Skeletal muscle satellite cell (primary cell): ENCODE data around the gene PHACTR1.

Experiments
- H3K27me3 ChIP-seq: 2 replicates; pipeline ENCODE4 v1.7.0; 2013; ENCODE audit warnings: low read length; ENCODE audit not compliant: control insufficient read depth, insufficient read depth
- H3K36me3 ChIP-seq: 2 replicates; pipeline ENCODE4 v1.7.0; 2013; ENCODE audit warnings: mild to moderate bottlenecking, control low read depth, low read length; ENCODE audit not compliant: insufficient read depth
- H3K4me1 ChIP-seq: 2 replicates; pipeline ENCODE4 v1.7.0; 2013; ENCODE audit warnings: low read length; ENCODE audit not compliant: control insufficient read depth, insufficient read depth
- H3K4me2 ChIP-seq: 2 replicates; pipeline ENCODE4 v1.7.0; 2013; ENCODE audit warnings: mild to moderate bottlenecking, low read length
- H3K4me3 ChIP-seq: 2 replicates; pipeline ENCODE4 v1.7.0; 2013; ENCODE audit warnings: low read length
- H3K9ac ChIP-seq: 2 replicates; pipeline ENCODE4 v1.7.0; 2013; ENCODE audit warnings: mild to moderate bottlenecking, low read depth, low read length, moderate library complexity
- H3K9me3 ChIP-seq: replicated peaks from 2 replicates; pipeline ENCODE4 v1.7.0; 2013; ENCODE audit warnings: mild to moderate bottlenecking, control low read depth, low read length

Gene PHACTR1

DNA sequence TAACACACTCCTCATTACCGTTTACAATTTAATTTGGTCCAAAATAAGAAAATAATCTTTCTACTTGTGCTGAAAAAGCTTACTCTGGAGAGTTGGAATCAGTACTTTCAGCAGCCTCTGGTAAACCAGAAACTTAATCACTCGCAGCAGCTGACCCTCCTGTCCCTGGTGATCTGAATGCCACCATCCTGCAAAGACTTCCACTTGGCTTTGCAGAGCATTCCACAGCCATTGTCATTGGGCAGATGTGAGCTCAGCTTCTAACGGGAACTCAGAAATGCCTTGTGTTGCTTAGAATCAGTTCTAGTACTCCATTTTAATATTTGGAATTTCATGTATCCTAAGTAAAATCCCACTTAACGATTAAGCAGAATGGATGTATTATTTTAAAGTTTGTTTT is 59.7 kb downstream of the PHACTR1 start:
- Histone ChIP-seq H3K27me3 (no peaks in the 10 kb centered on the region), H3K4me3 (no peak overlapping the region), H3K4me2 (no peak overlapping the region), H3K9me3 (no peaks in the 10 kb centered on the region), H3K9ac (no peak overlapping the region), H3K36me3 (no peaks in the 10 kb centered on the region), H3K4me1 (no peaks in the 10 kb centered on the region)

DNA sequence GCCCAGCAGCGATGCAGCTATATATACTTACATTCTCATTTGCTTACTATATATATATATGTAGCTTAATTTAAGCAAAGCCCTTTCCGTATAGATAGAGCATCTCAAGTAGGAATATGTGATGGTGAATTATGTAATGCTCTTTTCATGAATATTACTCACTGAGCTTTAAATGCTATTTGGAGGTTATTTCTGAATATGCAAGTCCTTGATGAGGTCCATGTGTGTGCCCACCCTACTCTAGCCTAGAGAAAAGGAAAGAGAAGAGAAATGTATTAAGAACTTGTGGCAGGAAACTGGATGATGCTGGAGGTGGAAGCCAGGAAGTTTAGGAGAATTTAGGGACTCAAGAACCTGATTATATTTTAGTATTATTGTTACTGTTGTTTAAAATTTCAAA is 63.2 kb downstream of the PHACTR1 start:
- H3K27me3 ChIP-seq: no peaks in the 10 kb centered on the region
- no peak overlapping the region for H3K4me2 ChIP-seq
- H3K9ac ChIP-seq: no peak overlapping the region
- H3K4me1 ChIP-seq: no peaks in the 10 kb centered on the region
- H3K9me3 ChIP-seq: no peaks in the 10 kb centered on the region
- no peak overlapping the region for H3K4me3 ChIP-seq
- no peaks in the 10 kb centered on the region for H3K36me3 ChIP-seq

GRCh38 chr6:12782136-12782535 is 65.6 kb downstream of the PHACTR1 start:
- no peaks in the 10 kb centered on the region for H3K9me3 ChIP-seq
- no peak overlapping the region for H3K4me2 ChIP-seq
- H3K9ac ChIP-seq: no peak overlapping the region

GRCh38 chr6:12785301-12785700 is 68.7 kb downstream of the PHACTR1 start:
- no peaks in the 10 kb centered on the region for H3K9me3 ChIP-seq
- H3K36me3 ChIP-seq: no peaks in the 10 kb centered on the region
- H3K4me2 ChIP-seq: no peak overlapping the region
- H3K4me3 ChIP-seq: no peak overlapping the region
- H3K9ac ChIP-seq: no peak overlapping the region
- no peaks in the 10 kb centered on the region for H3K4me1 ChIP-seq
- H3K27me3 ChIP-seq: no peaks in the 10 kb centered on the region

More at GRCh38 chr6:12782136-12782535, 65.6 kb downstream of the PHACTR1 start:
- Histone ChIP-seq H3K4me3 (no peak overlapping the region), H3K27me3 (no peaks in the 10 kb centered on the region), H3K36me3 (no peaks in the 10 kb centered on the region), H3K4me1 (no peaks in the 10 kb centered on the region)

DNA sequence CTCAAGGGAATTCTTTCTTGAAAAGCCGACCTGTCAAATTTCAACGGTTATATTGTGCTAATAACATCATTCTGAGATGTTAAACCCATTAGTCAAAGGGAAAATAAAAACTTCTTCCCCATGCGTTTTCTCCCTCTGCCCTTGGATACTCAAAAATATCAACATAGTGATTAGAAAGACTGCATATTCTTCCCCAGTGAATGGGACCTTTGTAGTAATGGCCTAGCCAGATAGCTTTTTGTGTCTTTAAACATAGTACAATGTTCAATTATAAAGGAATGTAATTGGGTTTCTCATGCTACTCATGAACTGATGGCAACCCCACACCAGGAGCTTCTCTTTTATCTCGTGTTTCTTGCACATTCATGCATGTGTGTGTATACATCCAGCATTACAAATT is 69.4 kb downstream of the PHACTR1 start:
- no peaks in the 10 kb centered on the region for H3K4me1 ChIP-seq
- H3K4me3 ChIP-seq: no peak overlapping the region
- no peaks in the 10 kb centered on the region for H3K9me3 ChIP-seq
- H3K4me2 ChIP-seq: no peak overlapping the region
- no peaks in the 10 kb centered on the region for H3K36me3 ChIP-seq
- no peak overlapping the region for H3K9ac ChIP-seq
- H3K27me3 ChIP-seq: no peaks in the 10 kb centered on the region

DNA sequence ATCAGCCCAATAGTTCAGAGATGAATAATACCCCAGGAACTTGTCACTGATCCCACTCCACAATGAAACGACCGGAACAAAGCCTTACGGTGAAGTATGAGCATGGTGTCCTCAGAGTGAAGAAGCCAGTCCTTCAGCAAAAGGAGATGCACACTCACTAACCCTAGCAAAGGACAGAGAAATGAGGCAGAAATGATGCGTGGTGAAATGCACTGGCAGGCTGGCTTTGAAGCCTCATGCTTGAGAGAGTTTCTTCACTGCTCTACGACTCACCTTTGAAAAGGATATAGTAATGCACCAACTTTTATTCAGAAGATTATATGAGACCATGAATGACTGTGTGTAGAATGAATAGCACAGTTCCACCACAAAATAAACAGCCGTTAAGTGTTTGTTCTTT is 74.8 kb downstream of the PHACTR1 start:
- no peaks in the 10 kb centered on the region for H3K4me1 ChIP-seq
- no peak overlapping the region for H3K4me3 ChIP-seq
- H3K4me2 ChIP-seq: no peak overlapping the region
- H3K27me3 ChIP-seq: no peaks in the 10 kb centered on the region
- H3K36me3 ChIP-seq: no peaks in the 10 kb centered on the region
- no peaks in the 10 kb centered on the region for H3K9me3 ChIP-seq
- H3K9ac ChIP-seq: no peak overlapping the region

DNA sequence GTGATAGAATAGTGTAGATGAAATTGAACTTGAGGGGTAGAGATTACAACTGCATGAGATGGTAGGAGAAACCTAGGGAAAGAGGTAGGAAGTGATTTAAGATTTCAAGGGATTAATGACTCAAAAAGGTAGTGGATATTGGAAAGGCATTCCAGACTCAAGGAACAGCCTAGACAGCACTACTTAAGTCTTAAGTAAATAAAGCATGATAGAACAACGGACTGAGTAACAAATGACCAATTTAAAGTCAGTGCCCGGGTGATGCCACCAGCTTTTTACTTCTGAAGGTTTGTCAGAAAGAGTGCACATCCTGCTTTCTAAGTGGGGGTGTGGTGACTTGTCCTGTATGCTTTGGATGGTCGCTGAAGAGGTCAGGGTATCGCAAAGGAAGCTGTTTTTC is 81.8 kb downstream of the PHACTR1 start:
- no peaks in the 10 kb centered on the region for H3K9me3 ChIP-seq
- no peaks in the 10 kb centered on the region for H3K36me3 ChIP-seq
- no peak overlapping the region for H3K4me2 ChIP-seq
- H3K4me1 ChIP-seq: no peaks in the 10 kb centered on the region
- no peak overlapping the region for H3K4me3 ChIP-seq
- H3K9ac ChIP-seq: no peak overlapping the region
- H3K27me3 ChIP-seq: peaks cover 3% of the 10 kb centered on the region

- Histone ChIP-seq H3K36me3 (no peaks in the 10 kb centered on the region), H3K27me3 (peaks cover 3% of the 10 kb centered on the region), H3K9ac (no peak overlapping the region), H3K4me3 (no peak overlapping the region), H3K4me1 (no peaks in the 10 kb centered on the region), H3K4me2 (no peak overlapping the region), H3K9me3 (no peaks in the 10 kb centered on the region)
Observed at GRCh38 chr6:12800120-12800519, 83.6 kb downstream of the PHACTR1 start.

DNA sequence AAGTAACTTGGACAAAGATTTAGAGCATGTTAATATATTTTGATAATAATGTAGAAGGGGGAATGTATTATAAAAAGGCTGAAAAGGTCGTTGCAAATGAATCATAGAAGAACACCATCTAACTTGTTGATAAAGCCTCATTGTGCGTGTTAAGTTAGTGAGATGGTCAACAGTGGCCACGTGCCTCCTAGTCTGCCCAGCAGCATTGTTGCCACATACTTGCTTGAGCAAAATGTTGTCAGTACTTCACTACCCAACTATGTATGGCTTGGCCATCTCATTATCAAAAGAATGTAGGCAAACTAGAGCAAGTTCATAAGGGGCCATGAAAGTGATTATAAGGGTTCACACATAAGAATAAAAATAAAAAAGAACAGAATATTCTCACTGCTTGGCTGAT is 84.6 kb downstream of the PHACTR1 start:
- Histone ChIP-seq H3K4me1 (no peaks in the 10 kb centered on the region), H3K4me3 (no peak overlapping the region), H3K9me3 (no peaks in the 10 kb centered on the region), H3K9ac (no peak overlapping the region), H3K4me2 (no peak overlapping the region), H3K36me3 (no peaks in the 10 kb centered on the region), H3K27me3 (peaks cover 3% of the 10 kb centered on the region)

DNA sequence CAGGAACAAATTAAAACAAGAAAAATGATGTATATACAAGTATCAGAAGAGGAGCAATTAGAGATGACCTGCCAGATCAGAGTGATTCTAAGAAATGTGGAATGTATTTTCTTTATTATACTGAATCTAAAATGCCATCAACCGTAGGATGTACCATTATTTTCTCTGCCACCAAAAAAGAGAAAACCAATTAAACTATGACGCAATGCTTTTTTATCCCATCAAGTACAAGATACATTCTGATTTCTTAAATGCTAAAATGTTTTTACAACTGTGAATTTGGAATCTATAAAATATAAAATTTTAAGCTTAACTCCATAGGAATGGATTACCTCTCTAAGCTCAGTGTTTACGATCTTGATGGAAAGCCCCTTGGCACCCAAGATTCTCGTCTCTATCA is 85.9 kb downstream of the PHACTR1 start:
- Histone ChIP-seq H3K9ac (no peak overlapping the region), H3K4me2 (no peak overlapping the region), H3K27me3 (peaks cover 3% of the 10 kb centered on the region), H3K9me3 (no peaks in the 10 kb centered on the region), H3K4me3 (no peak overlapping the region), H3K36me3 (no peaks in the 10 kb centered on the region), H3K4me1 (no peaks in the 10 kb centered on the region)

GRCh38 chr6:12803486-12803885 is 86.9 kb downstream of the PHACTR1 start:
- Histone ChIP-seq H3K36me3 (no peaks in the 10 kb centered on the region), H3K9me3 (no peaks in the 10 kb centered on the region), H3K27me3 (peaks cover 3% of the 10 kb centered on the region), H3K4me1 (no peaks in the 10 kb centered on the region), H3K9ac (no peak overlapping the region), H3K4me2 (no peak overlapping the region), H3K4me3 (no peak overlapping the region)

- H3K4me2 ChIP-seq: no peak overlapping the region
- peaks cover 3% of the 10 kb centered on the region for H3K27me3 ChIP-seq
- no peaks in the 10 kb centered on the region for H3K9me3 ChIP-seq
- H3K4me1 ChIP-seq: no peaks in the 10 kb centered on the region
- no peak overlapping the region for H3K4me3 ChIP-seq
- no peaks in the 10 kb centered on the region for H3K36me3 ChIP-seq
- H3K9ac ChIP-seq: no peak overlapping the region
Observed at GRCh38 chr6:12804952-12805645, 88.5 kb downstream of the PHACTR1 start.
